OCI-LY7 (cell line): ENCODE results near the gene TMTC1.

Experiments used
- EZH2phosphoT487 ChIP-seq: fragments of 200-600 bp; sonication (generic); IDR thresholded peaks from 2 replicates; pipeline ENCODE4 v1.6.1; 2018; ENCODE audit warnings: low read depth, borderline replicate concordance, mild to moderate bottlenecking, mixed run types, antibody characterized with exemption, low read length, moderate library complexity, mixed read lengths
- TF ChIP-seq, protein P1 (sequence below): fragments of 200-600 bp; sonication (generic); conservative IDR thresholded peaks from 2 replicates; pipeline ENCODE4 v1.5.1; 2014; ENCODE audit warnings: mild to moderate bottlenecking, antibody characterized with exemption, low read length, moderate library complexity, mixed read lengths

DNA sequence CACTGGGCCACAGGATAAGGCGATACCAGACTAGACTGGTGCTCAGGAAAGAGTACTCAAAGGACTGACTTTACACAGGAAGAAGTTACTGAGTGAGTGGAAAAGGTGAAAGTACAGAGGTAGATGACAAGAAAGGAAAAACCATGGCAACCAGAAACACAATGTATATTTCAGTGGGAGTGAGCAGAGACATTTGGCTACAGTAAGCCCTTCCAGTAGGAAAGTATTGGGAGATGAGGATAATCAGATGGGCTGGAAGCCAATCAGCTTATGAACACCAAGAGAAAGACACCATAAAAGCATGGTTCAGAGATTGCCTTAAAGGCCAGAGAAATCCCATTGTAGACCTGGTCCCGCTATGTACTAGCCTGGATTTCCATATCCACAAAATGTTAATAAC, 51.6 kb downstream of the TMTC1 start:
- TF ChIP-seq, protein P1, sequence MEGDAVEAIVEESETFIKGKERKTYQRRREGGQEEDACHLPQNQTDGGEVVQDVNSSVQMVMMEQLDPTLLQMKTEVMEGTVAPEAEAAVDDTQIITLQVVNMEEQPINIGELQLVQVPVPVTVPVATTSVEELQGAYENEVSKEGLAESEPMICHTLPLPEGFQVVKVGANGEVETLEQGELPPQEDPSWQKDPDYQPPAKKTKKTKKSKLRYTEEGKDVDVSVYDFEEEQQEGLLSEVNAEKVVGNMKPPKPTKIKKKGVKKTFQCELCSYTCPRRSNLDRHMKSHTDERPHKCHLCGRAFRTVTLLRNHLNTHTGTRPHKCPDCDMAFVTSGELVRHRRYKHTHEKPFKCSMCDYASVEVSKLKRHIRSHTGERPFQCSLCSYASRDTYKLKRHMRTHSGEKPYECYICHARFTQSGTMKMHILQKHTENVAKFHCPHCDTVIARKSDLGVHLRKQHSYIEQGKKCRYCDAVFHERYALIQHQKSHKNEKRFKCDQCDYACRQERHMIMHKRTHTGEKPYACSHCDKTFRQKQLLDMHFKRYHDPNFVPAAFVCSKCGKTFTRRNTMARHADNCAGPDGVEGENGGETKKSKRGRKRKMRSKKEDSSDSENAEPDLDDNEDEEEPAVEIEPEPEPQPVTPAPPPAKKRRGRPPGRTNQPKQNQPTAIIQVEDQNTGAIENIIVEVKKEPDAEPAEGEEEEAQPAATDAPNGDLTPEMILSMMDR, result no peak
- no peak for TF ChIP-seq EZH2phosphoT487
